Sigmoid colon (tissue), 4 donors: Measurements from ENCODE around the gene KLRG1.

ENCODE experiments used
- EP300 ChIP-seq, 4 donors: sonication (generic); formaldehyde crosslinking; IDR thresholded peaks; one replicate each; pipeline ENCODE4 v1.6.1; 2017; ENCODE audit warnings: antibody characterized with exemption in 4 of 4
- POLR2A ChIP-seq, 2 donors: fragments of 450-650 bp; IDR thresholded peaks; one replicate each; pipeline ENCODE4 v1.6.1; 2016; ENCODE audit warnings: antibody characterized with exemption in 2 of 2, mild to moderate bottlenecking in 2 of 2, moderate library complexity in 2 of 2
- POLR2AphosphoS5 ChIP-seq, 4 donors: sonication (generic); formaldehyde crosslinking; IDR thresholded peaks; one replicate each; pipeline ENCODE4 v1.6.1; 2017; ENCODE audit warnings: antibody characterized with exemption in 4 of 4
- TF ChIP-seq, protein P1 (sequence below), 4 experiments: fragments of 450-650 bp in 3 of 4; fragments of 200-600 bp in 1 of 4; IDR thresholded peaks; one replicate each; pipeline ENCODE4 v1.5.1; 2016 to 2019; ENCODE audit warnings: antibody characterized with exemption in 4 of 4, mild to moderate bottlenecking in 3 of 4, moderate library complexity in 2 of 4

- TF ChIP-seq, protein P1, sequence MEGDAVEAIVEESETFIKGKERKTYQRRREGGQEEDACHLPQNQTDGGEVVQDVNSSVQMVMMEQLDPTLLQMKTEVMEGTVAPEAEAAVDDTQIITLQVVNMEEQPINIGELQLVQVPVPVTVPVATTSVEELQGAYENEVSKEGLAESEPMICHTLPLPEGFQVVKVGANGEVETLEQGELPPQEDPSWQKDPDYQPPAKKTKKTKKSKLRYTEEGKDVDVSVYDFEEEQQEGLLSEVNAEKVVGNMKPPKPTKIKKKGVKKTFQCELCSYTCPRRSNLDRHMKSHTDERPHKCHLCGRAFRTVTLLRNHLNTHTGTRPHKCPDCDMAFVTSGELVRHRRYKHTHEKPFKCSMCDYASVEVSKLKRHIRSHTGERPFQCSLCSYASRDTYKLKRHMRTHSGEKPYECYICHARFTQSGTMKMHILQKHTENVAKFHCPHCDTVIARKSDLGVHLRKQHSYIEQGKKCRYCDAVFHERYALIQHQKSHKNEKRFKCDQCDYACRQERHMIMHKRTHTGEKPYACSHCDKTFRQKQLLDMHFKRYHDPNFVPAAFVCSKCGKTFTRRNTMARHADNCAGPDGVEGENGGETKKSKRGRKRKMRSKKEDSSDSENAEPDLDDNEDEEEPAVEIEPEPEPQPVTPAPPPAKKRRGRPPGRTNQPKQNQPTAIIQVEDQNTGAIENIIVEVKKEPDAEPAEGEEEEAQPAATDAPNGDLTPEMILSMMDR (IDR thresholded peaks at IDR 0.05), result peak in 3 of 4 experiments; percentile 13 to 50 (median 45)
- no peak for TF ChIP-seq POLR2A (IDR thresholded peaks at IDR 0.05)
- no peak for TF ChIP-seq POLR2AphosphoS5 (IDR thresholded peaks at IDR 0.05)
- TF ChIP-seq EP300 (IDR thresholded peaks at IDR 0.05), result no peak
Observed at GRCh38 chr12:9049520-9050133, 60.3 kb downstream of the KLRG1 start.
